GM23248 (cell line): ENCODE measurements around the gene SPATS2. TPM values are rescaled to one million over a fixed set of nuclear protein-coding genes. Genes with fewer than 3 reads are reported as not detected.
"Not testable (repeated sequence)": the region's sequence is repeated elsewhere in the genome, so short reads cannot be mapped to it uniquely, and the experiment has no call there.

Source experiments
- DNase-seq: peaks from one replicate; pipeline ENCODE4 v3.0.0-alpha.2; 2015
- H2AFZ ChIP-seq: fragments of 200-600 bp; sonication (generic); 2 replicates; pipeline ENCODE4 v1.6.1; 2016; ENCODE audit warnings: antibody characterized with exemption
- H3F3A ChIP-seq: fragments of 200-600 bp; sonication (generic); 2 replicates; pipeline ENCODE4 v1.6.1; 2016; ENCODE audit warnings: mild to moderate bottlenecking, antibody characterized with exemption, mixed run types; ENCODE audit not compliant: insufficient read depth
- H3K27ac ChIP-seq: fragments of 200-600 bp; sonication (generic); 2 replicates; pipeline ENCODE4 v1.5.1; 2016; ENCODE audit warnings: mild to moderate bottlenecking
- H3K27me3 ChIP-seq: fragments of 200-600 bp; sonication (generic); replicated peaks from 2 replicates; pipeline ENCODE4 v1.6.1; 2016; ENCODE audit warnings: mild to moderate bottlenecking; ENCODE audit not compliant: insufficient read depth
- H3K36me3 ChIP-seq: fragments of 200-600 bp; sonication (generic); 2 replicates; pipeline ENCODE4 v1.6.1; 2016; ENCODE audit warnings: low read depth, mild to moderate bottlenecking
- H3K4me1 ChIP-seq: fragments of 200-600 bp; sonication (generic); 2 replicates; pipeline ENCODE4 v1.6.1; 2016; ENCODE audit warnings: mild to moderate bottlenecking; ENCODE audit not compliant: insufficient read depth
- H3K4me2 ChIP-seq: fragments of 200-600 bp; sonication (generic); one replicate; pipeline ENCODE4 v1.6.1; 2016; ENCODE audit warnings: mild to moderate bottlenecking; ENCODE audit not compliant: unreplicated experiment
- H3K4me3 ChIP-seq: fragments of 200-600 bp; sonication (generic); 2 replicates; pipeline ENCODE4 v1.5.1; 2016; ENCODE audit warnings: mild to moderate bottlenecking
- H3K79me2 ChIP-seq: fragments of 200-600 bp; sonication (generic); 2 replicates; pipeline ENCODE4 v1.6.1; 2016; ENCODE audit warnings: mild to moderate bottlenecking; ENCODE audit not compliant: insufficient read depth
- H3K9ac ChIP-seq: fragments of 200-600 bp; sonication (generic); 2 replicates; pipeline ENCODE4 v1.6.1; 2016; ENCODE audit warnings: mild to moderate bottlenecking
- H3K9me2 ChIP-seq: fragments of 200-600 bp; sonication (generic); 2 replicates; pipeline ENCODE4 v1.6.1; 2016; ENCODE audit warnings: mixed run types, mild to moderate bottlenecking, moderate library complexity; ENCODE audit not compliant: insufficient read depth
- H3K9me3 ChIP-seq: fragments of 200-600 bp; sonication (generic); one replicate; pipeline ENCODE4 v1.6.1; 2017; ENCODE audit warnings: low read depth
- H4K20me1 ChIP-seq: fragments of 200-600 bp; sonication (generic); 2 replicates; pipeline ENCODE4 v1.6.0; 2016; ENCODE audit not compliant: insufficient read depth
- EZH2 ChIP-seq: fragments of 200-600 bp; sonication (generic); IDR thresholded peaks from 2 replicates; pipeline ENCODE4 v1.6.1; 2018; ENCODE audit warnings: antibody characterized with exemption, mild to moderate bottlenecking; ENCODE audit not compliant: insufficient read depth, poor library complexity, severe bottlenecking
- EZH2phosphoT487 ChIP-seq: fragments of 200-600 bp; sonication (generic); IDR thresholded peaks from 2 replicates; pipeline ENCODE4 v1.6.1; 2018; ENCODE audit warnings: antibody characterized with exemption, moderate library complexity, mild to moderate bottlenecking, low read depth; ENCODE audit not compliant: insufficient read depth
- WGBS, 2 experiments: methylation state at CpG; one replicate each; pipeline ENCODE4 v1.1.6; 2015 to 2017; ENCODE audit warnings: low lambda C conversion rate in 2 of 2, low coverage in 1 of 2; ENCODE audit errors: missing lambda C conversion rate in 2 of 2; 5-methylcytosine and 5-hydroxymethylcytosine counted together
- in situ Hi-C: fragments of 300-500 bp; cut with MboI; formaldehyde crosslinking; loops from 2 replicates; pipeline ENCODE4 v1.15.0; 2020
- polyA plus RNA-seq: library from polyadenylated mRNA; unstranded; fragments of >200 nt; fragmentation: Nextera tagmentation; extraction: Ambion mirVana; gene quantifications from 2 replicates; pipeline ENCODE4 v1.2.1, GENCODE V29; 2016
- total RNA-seq: library from RNA; depleted of rRNA; stranded (reverse); fragments of >200 nt; shearing (Covaris generic); gene quantifications from 2 replicates; pipeline ENCODE4 v1.2.3, GENCODE V29; 2014

SPATS2 gene
- total and polyA plus RNA-seq, 2 experiments from 2014 or later, result 22.3 to 25.0 TPM

GRCh38 chr12:49533331-49533730 is 166.1 kb downstream of the SPATS2 start:
- Histone ChIP-seq H3K79me2 (no peaks in the 10 kb centered on the region), H3F3A (peaks cover 9% of the 10 kb centered on the region; the same call in 1 of the 2 replicates), H3K9me2 (no peaks in the 10 kb centered on the region), H3K4me3 (no peak overlapping the region), H3K9me3 (no peaks in the 10 kb centered on the region), H3K4me1 (peaks cover 6% of the 10 kb centered on the region), H3K27ac (no peak overlapping the region), H3K4me2 (no peak overlapping the region), H3K9ac (no peak overlapping the region), H3K36me3 (no peaks in the 10 kb centered on the region), H2AFZ (no peak overlapping the region), H3K27me3 (peaks cover 15% of the 10 kb centered on the region), H4K20me1 (no peaks in the 10 kb centered on the region)
- in situ Hi-C loops, result no loop called here
- 89 to 90% methylated on average over 10 of the region's 10 CpGs for WGBS, 2 experiments
- no peak for DNase-seq
- TF ChIP-seq EZH2phosphoT487, result no peak
- TF ChIP-seq EZH2, result no peak

- H3K79me2 ChIP-seq, H3K9me2 ChIP-seq, in situ Hi-C loops, H3K27ac ChIP-seq, H2AFZ ChIP-seq, H3K4me1 ChIP-seq, H3K4me3 ChIP-seq, DNase-seq, H3K36me3 ChIP-seq, H3F3A ChIP-seq, H3K9ac ChIP-seq, H3K9me3 ChIP-seq, H3K4me2 ChIP-seq, H4K20me1 ChIP-seq: not testable (repeated sequence)
- 94 to 98% methylated on average over 5 of the region's 5 CpGs for WGBS, 2 experiments
- H3K27me3 ChIP-seq, result peaks cover 16% of the 10 kb centered on the region
Measured at GRCh38 chr12:49534122-49534521, 166.9 kb downstream of the SPATS2 start.

GRCh38 chr12:49534731-49535278 is 167.5 kb downstream of the SPATS2 start:
- Histone ChIP-seq H3K4me1 (peaks cover 6% of the 10 kb centered on the region), H2AFZ (no peak overlapping the region), H3K79me2 (no peaks in the 10 kb centered on the region), H3K4me2 (no peak overlapping the region), H3K9me2 (no peaks in the 10 kb centered on the region), H3K36me3 (no peaks in the 10 kb centered on the region), H4K20me1 (no peaks in the 10 kb centered on the region), H3K4me3 (no peak overlapping the region), H3K27ac (no peak overlapping the region), H3K27me3 (peaks cover 23% of the 10 kb centered on the region), H3K9ac (no peak overlapping the region), H3F3A (peaks cover 9% of the 10 kb centered on the region; the same call in 1 of the 2 replicates), H3K9me3 (no peaks in the 10 kb centered on the region)
- no peak for DNase-seq
- in situ Hi-C loops, result no loop called here
- TF ChIP-seq EZH2phosphoT487 (no peak), EZH2 (no peak)
- 69 to 71% methylated on average over 13 of the region's 13 CpGs for WGBS, 2 experiments

GRCh38 chr12:49535921-49536525 is 168.8 kb downstream of the SPATS2 start:
- Histone ChIP-seq H4K20me1 (no peaks in the 10 kb centered on the region), H3K4me3 (no peak overlapping the region), H3K9me2 (no peaks in the 10 kb centered on the region), H3K27ac (no peak overlapping the region), H3K36me3 (no peaks in the 10 kb centered on the region), H3K79me2 (no peaks in the 10 kb centered on the region), H3K9me3 (no peaks in the 10 kb centered on the region), H3K4me2 (no peak overlapping the region), H2AFZ (no peak overlapping the region), H3K27me3 (peaks cover 32% of the 10 kb centered on the region), H3K9ac (no peak overlapping the region), H3K4me1 (peaks cover 6% of the 10 kb centered on the region), H3F3A (peaks cover 9% of the 10 kb centered on the region; the same call in 1 of the 2 replicates)
- DNase-seq, result peak; percentile 23
- TF ChIP-seq EZH2phosphoT487 (no peak), EZH2 (no peak)
- in situ Hi-C loops, result no loop called here
- 86 to 87% methylated on average over 6 of the region's 6 CpGs for WGBS, 2 experiments
